HG03159 (cell line): ENCODE results near the gene PRTN3.
"Not testable (repeated sequence)": the region's sequence is repeated elsewhere in the genome, so short reads cannot be mapped to it uniquely, and the experiment has no call there.

ENCODE experiments used
- ATAC-seq: cut with Tn5 transposase; IDR thresholded peaks from one replicate; pipeline ENCODE4 v1.9.1; 2021; ENCODE audit warnings: mild to moderate bottlenecking, moderate library complexity; ENCODE audit not compliant: unreplicated experiment

PRTN3 gene

GRCh38 chr19:843180-843835, 2.5 kb downstream of the PRTN3 start:
- ATAC-seq, result no peak

- ATAC-seq, result no peak
These were observed 3.2 kb downstream of the PRTN3 start for GRCh38 chr19:843836-844545.

- ATAC-seq, result no peak
These were observed 3.8 kb downstream of the PRTN3 start for GRCh38 chr19:844546-844971.

GRCh38 chr19:845707-846521, 5.1 kb downstream of the PRTN3 start:
- ATAC-seq, result no peak

- no peak for ATAC-seq
These were observed 7.7 kb downstream of the PRTN3 start for GRCh38 chr19:848386-848921.

GRCh38 chr19:849195-849594, 8.4 kb downstream of the PRTN3 start:
- ATAC-seq, result not testable (repeated sequence)

GRCh38 chr19:850221-850978, 9.6 kb downstream of the PRTN3 start:
- ATAC-seq, result no peak

GRCh38 chr19:850979-851335, 10.2 kb downstream of the PRTN3 start:
- ATAC-seq, result no peak

- no peak for ATAC-seq
These were observed 11.6 kb downstream of the PRTN3 start, which contains the start of gene ELANE for GRCh38 chr19:852136-853013. ELANE (plus strand) TSS chr19:852303; CDS start chr19:852329, 26 bp downstream.

GRCh38 chr19:853014-853585, 12.3 kb downstream of the PRTN3 start:
- no peak for ATAC-seq

- ATAC-seq, result not testable (repeated sequence)
These were observed 12.9 kb downstream of the PRTN3 start for GRCh38 chr19:853614-854220.

GRCh38 chr19:854549-854948, 13.8 kb downstream of the PRTN3 start:
- no peak for ATAC-seq

GRCh38 chr19:855142-855541, 14.3 kb downstream of the PRTN3 start:
- ATAC-seq, result no peak

GRCh38 chr19:855566-856120, 14.8 kb downstream of the PRTN3 start:
- no peak for ATAC-seq

- no peak for ATAC-seq
These were observed 17.5 kb downstream of the PRTN3 start for GRCh38 chr19:858284-858683.

- no peak for ATAC-seq
These were observed 18.4 kb downstream of the PRTN3 start, which contains the start of gene CFD for GRCh38 chr19:858868-859843. CFD (plus strand) TSS chr19:859664; CDS start chr19:859690, 26 bp downstream.

GRCh38 chr19:861141-861755, 20.4 kb downstream of the PRTN3 start:
- no peak for ATAC-seq
